ENCODE data around the gene HOXC10. TPM values are rescaled to one million over a fixed set of nuclear protein-coding genes. Genes with fewer than 3 reads are reported as not detected.

Gene HOXC10
- total RNA-seq, 1 donor from 2014 or later, result not detected

- DNase-seq (ENCODE audit: low read depth, low spot score), result no peak
These were observed 34.0 kb upstream of the HOXC10 start for GRCh38 chr12:53950789-53951576.

- no peak for DNase-seq (ENCODE audit: low read depth, low spot score)
These were observed 33.2 kb upstream of the HOXC10 start for GRCh38 chr12:53951577-53952334.

GRCh38 chr12:53952335-53952694 is 32.6 kb upstream of the HOXC10 start:
- DNase-seq (ENCODE audit: low read depth, low spot score), result no peak

- no peak for DNase-seq (ENCODE audit: low read depth, low spot score)
These were observed 31.8 kb upstream of the HOXC10 start for GRCh38 chr12:53952871-53953734.

- no peak for DNase-seq (ENCODE audit: low read depth, low spot score)
These were observed 30.9 kb upstream of the HOXC10 start for GRCh38 chr12:53953831-53954693.

GRCh38 chr12:53954694-53955035 is 30.3 kb upstream of the HOXC10 start, which contains the start of gene HOXC12:
TSS of gene HOXC12 (plus strand) at chr12:53954903. CDS start at chr12:53954930, 27 bp downstream.
- DNase-seq (ENCODE audit: low read depth, low spot score), result no peak

- no peak for DNase-seq (ENCODE audit: low read depth, low spot score)
These were observed 29.7 kb upstream of the HOXC10 start for GRCh38 chr12:53955036-53955775.

GRCh38 chr12:53955776-53956250 is 29.1 kb upstream of the HOXC10 start:
- DNase-seq (ENCODE audit: low read depth, low spot score), result no peak

- no peak for DNase-seq (ENCODE audit: low read depth, low spot score)
These were observed 28.6 kb upstream of the HOXC10 start for GRCh38 chr12:53956251-53956887.

GRCh38 chr12:53956914-53957536 is 27.9 kb upstream of the HOXC10 start:
- DNase-seq (ENCODE audit: low read depth, low spot score), result no peak

GRCh38 chr12:53958128-53958527 is 26.8 kb upstream of the HOXC10 start:
- DNase-seq (ENCODE audit: low read depth, low spot score), result no peak

GRCh38 chr12:53959314-53959713 is 25.6 kb upstream of the HOXC10 start:
- DNase-seq (ENCODE audit: low read depth, low spot score), result no peak

GRCh38 chr12:53960187-53961024 is 24.5 kb upstream of the HOXC10 start:
- DNase-seq (ENCODE audit: low read depth, low spot score), result no peak

GRCh38 chr12:53961025-53961761 is 23.8 kb upstream of the HOXC10 start:
- no peak for DNase-seq (ENCODE audit: low read depth, low spot score)

- no peak for DNase-seq (ENCODE audit: low read depth, low spot score)
These were observed 21.9 kb upstream of the HOXC10 start for GRCh38 chr12:53963005-53963404.

GRCh38 chr12:53963434-53964314 is 21.3 kb upstream of the HOXC10 start:
- no peak for DNase-seq (ENCODE audit: low read depth, low spot score)
